ENCODE data around the gene ARHGEF28.

ARHGEF28 gene

GRCh38 chr5:73693573-73694061, 67.6 kb downstream of the ARHGEF28 start:
- FAIRE-seq: no peak

DNA sequence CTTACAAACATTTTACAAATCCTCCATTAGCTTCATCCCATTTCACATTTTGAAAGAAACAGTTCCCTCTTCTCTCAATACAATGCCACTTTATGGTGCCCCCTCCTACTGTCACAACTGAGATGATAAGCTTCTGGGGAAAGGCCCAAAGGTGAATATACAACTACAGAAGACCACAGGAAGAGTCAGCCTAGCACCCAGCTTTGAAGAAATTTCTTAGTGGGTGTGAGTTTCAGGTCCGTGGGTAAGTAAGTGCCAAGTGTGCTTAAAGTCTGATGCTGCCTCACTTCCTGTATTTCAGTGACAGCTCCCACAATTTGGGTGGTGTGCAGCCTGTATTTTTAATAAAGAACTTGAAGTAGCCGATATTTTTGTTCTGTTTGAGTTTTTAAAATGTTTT, 68.1 kb downstream of the ARHGEF28 start:
- no peak for FAIRE-seq

- FAIRE-seq: no peak
Measured at GRCh38 chr5:73698011-73698410, 72.0 kb downstream of the ARHGEF28 start.

GRCh38 chr5:73701566-73701965, 75.6 kb downstream of the ARHGEF28 start:
- FAIRE-seq: no peak

DNA sequence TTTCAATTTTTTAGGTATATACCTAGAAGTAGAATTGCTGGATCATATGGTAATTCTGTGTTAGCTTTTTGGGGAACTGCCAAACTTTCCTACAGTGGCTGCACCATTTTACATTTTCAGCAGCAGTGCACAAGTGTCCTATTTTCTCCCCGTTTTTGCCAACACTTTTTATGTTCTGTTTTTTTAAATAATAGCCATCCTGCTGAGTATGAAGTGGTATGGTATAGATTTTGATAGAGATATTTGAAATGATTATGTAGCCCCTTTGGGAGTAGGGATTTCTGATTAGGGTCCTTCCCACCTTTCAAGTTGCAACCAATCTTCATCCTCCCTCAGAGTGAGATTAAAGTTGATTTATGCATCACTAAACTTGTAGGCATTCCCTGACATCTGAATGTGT, 76.5 kb downstream of the ARHGEF28 start:
- FAIRE-seq: no peak

DNA sequence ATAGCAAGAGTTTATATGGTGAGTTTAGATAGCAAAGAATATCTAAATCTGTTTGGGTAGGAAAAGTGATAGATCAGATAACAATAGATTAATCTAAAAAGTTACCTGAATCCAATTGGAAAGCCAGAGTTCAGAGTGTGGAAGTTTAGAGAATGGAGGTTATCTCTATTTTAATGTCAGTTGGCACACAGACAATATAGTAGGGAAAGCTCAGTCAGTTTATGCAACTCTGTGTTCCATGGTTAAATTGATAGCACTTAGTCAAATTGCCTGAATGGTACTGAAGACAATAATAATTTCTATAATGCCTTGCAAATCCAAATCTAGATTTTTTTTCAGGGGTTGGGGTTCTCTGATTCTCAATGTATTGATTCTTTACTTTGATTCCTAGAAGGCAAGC, 77.0 kb downstream of the ARHGEF28 start:
- FAIRE-seq: no peak

DNA sequence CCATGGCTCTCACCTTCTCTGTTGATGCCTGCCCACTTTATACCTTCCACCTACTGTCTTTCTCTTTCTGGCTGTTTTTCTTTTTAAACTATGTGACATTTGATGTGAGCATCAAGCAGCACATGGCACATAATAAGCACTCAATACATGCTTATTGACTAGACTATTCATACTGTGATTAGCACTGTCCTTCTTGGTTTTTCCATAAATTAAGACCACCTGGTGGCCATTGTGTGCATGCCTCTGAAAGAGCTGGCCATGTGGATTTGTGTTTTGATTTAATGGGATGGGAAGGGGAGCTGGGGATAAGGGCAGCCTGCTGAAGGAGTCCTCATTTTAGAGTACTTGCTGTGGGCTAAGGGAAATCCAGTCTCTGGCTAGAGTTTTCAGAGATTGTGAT, 79.4 kb downstream of the ARHGEF28 start:
- no peak for FAIRE-seq

DNA sequence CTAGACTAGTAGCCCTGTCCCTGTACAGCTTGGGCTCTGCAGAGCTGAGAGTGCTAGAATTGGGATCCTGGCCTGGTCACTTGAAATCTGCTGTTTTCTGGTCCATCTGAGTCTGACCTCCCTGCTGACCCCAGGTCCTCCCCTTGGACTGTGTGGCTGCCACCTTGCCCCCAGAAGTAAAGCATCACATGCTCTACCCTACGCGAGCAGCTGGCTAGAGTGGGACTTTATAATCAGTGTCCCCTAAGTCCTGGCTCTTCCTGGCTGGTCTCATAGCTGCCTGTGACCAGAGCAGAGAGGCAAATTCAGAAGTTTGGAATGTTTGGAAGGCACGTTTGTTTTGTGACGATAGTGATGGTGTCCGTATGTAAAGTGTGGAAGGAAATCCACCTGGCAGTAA, 81.0 kb downstream of the ARHGEF28 start:
- no peak for FAIRE-seq

DNA sequence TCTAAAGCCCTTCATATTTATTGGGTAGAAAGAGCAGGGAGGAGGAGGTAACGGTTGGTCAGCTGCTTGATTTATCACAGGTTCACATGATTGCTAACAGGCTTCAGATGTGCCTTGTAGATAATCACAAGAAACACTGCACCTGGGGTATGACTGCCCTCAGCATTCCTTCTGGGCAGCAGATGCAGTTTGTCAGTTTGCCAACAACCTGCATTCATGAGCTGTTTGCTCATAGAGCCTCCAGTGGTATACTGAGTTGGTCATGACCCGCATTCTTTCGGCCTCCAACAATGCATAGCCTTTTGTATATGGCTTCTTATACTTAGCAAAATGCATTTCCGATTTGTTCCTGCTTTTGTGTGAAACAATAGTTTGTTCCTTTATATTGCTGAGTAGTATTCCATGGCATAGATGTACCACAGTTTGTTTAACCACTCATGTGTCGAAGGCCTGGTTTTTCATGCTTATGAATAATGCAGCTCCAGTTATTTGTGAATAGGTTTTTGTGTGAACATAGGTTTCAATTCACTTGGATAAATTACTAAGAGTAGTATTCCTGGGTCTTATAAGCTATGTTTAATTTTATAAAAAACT, 83.6 kb downstream of the ARHGEF28 start:
- FAIRE-seq: no peak

GRCh38 chr5:73716284-73716808, 90.3 kb downstream of the ARHGEF28 start:
- no peak for FAIRE-seq

DNA sequence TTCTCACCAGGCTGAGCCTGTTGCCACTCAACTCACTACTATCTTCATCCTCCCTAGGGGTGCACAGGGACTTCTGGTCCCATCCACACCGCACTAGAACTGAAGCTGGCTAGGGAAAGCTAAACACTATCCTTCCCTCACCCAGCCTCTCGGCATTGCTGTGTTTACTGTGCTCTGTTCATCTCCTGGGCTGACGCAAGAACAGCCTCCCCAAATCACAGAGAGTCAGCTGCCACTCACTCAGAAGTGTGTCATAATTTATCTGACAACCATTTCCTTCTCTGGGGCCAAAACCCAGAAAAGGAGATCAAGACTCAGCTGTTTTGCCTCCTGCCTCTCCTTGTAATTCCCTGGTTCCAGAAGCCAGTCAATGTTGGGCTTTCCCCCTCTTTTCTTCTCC, 92.8 kb downstream of the ARHGEF28 start:
- FAIRE-seq: no peak

- no peak for FAIRE-seq
Measured at GRCh38 chr5:73719632-73720031, 93.6 kb downstream of the ARHGEF28 start.

DNA sequence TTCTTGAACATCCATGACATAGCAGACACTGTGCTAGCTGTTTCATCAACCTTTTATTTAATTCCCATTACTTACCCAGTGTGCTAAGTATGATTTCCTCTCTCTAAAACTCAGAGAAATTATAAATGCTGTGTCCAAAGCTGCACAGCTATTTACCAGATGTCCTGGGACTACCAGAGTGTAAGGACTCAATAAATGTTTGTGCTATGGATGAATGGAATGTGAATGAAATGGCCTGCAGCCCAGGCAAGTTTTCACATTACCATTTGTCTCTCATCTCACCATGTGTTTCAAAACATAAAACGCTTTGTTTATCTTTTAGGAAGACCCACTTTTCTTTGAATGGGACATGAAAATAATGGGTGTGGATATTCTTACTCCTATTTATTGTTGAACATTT, 96.2 kb downstream of the ARHGEF28 start:
- peak; percentile 98 for FAIRE-seq

DNA sequence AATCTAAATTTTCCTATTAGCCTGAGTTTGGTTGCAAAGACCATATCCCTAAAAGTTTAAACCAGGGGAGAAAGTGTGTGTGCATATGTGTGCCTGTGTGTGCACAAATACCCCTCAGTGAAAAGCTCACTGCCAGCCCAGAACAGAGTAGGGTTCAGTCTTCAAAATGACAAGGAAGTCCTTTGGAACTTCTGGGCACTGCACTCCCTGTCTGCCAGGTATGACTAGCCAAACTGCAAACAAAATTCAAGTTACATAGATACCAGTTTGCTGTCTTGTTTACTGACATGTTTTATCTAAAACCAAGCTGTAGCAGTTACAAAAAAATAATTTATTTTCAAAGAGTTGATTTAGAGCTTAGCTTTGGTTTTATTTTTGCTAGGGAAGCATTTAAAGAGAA, 100.1 kb downstream of the ARHGEF28 start:
- FAIRE-seq: no peak

- FAIRE-seq: no peak
Measured at GRCh38 chr5:73726606-73727231, 100.7 kb downstream of the ARHGEF28 start.

DNA sequence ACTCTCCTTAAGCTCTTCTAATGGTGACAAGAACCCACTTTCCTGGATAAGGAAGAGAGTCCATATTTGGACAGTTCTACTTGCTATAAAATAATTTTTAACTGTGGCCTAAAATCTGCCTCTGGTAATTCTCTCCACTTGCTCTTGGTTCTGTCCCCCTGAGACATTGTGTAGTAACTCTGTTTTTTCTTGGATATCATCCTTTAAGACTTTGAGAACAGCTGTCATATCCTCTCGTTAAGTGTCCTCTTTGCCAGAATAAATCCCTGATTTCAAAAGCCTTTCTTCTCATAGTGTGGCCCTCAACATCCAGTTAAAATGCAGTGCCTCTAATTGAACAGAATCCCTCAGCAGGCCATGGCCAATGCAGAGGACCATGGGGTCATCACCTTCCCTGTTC, 101.5 kb downstream of the ARHGEF28 start:
- no peak for FAIRE-seq

GRCh38 chr5:73728493-73729273, 102.7 kb downstream of the ARHGEF28 start:
- FAIRE-seq: no peak

DNA sequence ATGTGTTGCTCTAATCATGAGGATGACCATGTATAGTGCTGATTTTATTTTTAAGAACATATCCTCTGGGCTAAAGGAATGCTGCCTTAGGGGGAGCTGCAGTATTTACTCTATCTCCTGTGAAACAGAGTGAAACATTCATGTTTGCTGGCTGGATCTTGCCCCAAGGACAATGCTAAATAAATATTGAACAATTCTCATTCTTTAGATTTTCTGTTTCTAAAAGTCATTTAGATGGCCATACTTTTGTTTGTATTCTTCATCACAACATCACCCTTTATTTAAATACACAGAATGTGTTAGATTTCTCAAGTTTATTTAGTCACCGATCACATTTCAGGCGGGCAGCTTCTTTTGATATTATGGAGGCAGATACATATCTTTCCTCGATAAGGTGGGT, 103.3 kb downstream of the ARHGEF28 start:
- FAIRE-seq: no peak

DNA sequence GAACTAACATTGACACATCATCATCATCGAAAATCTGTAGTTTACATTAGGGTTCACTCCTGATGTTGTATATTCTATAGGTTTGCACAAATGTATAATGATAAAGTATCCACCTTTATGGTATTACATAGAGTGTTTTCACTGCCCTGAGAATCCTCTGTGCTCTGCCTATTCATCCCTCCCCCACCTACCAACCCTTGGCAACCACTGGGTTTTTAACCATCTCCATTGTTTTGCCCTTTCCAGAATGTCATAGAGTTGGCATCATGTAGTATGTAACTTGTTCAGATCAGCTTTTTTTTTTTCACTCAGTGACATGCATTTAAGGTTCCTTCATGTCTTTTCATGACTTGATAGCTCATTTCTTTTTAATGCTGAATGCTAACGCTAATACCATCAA, 106.0 kb downstream of the ARHGEF28 start:
- FAIRE-seq: no peak

GRCh38 chr5:73733219-73733618, 107.2 kb downstream of the ARHGEF28 start:
- FAIRE-seq: no peak

GRCh38 chr5:73735032-73735734, 109.2 kb downstream of the ARHGEF28 start:
- FAIRE-seq: peak; percentile 83

GRCh38 chr5:73739650-73740049, 113.7 kb downstream of the ARHGEF28 start:
- FAIRE-seq: no peak

GRCh38 chr5:73740274-73740790, 114.3 kb downstream of the ARHGEF28 start:
- no peak for FAIRE-seq
